Heart left ventricle (tissue), 16 donors: ENCODE data around the gene NT5DC4. TPM values are rescaled to one million over a fixed set of nuclear protein-coding genes. Genes with fewer than 3 reads are reported as not detected.
A peak's percentile ranks its signal among the peaks of the same experiment; 100 is the strongest.

ENCODE experiments used
- ATAC-seq, 4 donors: fragments of 200-7000 bp; cut with Tn5 transposase; one replicate each; pipeline ENCODE4 v1.9.1; 2020 to 2022; ENCODE audit warnings: moderate library complexity in 4 of 4, mild to moderate bottlenecking in 3 of 4, moderate number of reproducible peaks in 1 of 4
- DNase-seq, 5 donors: peaks; one replicate each; pipeline ENCODE4 v3.0.0-alpha.2; 2020
- H3K27ac ChIP-seq, 12 donors: fragments of 200-600 bp; sonication (generic) in 4 of 12; one replicate each; pipeline versions ENCODE4 v1.5.0 to v1.8.0; 2016 to 2022; ENCODE audit warnings: mild to moderate bottlenecking in 2 of 12
- H3K27me3 ChIP-seq, 9 donors: fragments of 200-600 bp; sonication (generic) in 2 of 9; one replicate each; pipeline versions ENCODE4 v1.5.1 to v1.8.0; 2016 to 2022; ENCODE audit warnings: mild to moderate bottlenecking in 3 of 9
- H3K36me3 ChIP-seq, 9 donors: fragments of 200-600 bp; sonication (generic) in 2 of 9; one replicate each; pipeline versions ENCODE4 v1.5.0 to v1.8.0; 2018 to 2022; ENCODE audit warnings: mild to moderate bottlenecking in 2 of 9
- H3K4me1 ChIP-seq, 12 donors: fragments of 200-600 bp; sonication (generic) in 4 of 12; one replicate each; pipeline versions ENCODE4 v1.5.0 to v1.8.0; 2016 to 2022; ENCODE audit warnings: mild to moderate bottlenecking in 3 of 12
- H3K4me3 ChIP-seq, 12 donors: fragments of 200-600 bp; sonication (generic) in 4 of 12; one replicate each; pipeline versions ENCODE4 v1.5.0 to v1.8.0; 2017 to 2022; ENCODE audit warnings: mild to moderate bottlenecking in 9 of 12, moderate library complexity in 4 of 12
- H3K9me3 ChIP-seq, 12 donors: fragments of 200-600 bp; sonication (generic) in 4 of 12; one replicate each; pipeline versions ENCODE4 v1.5.0 to v1.8.0; 2016 to 2022; ENCODE audit warnings: mild to moderate bottlenecking in 1 of 12
- CTCF ChIP-seq, 12 donors: fragments of 200-600 bp; sonication (generic) in 4 of 12; IDR thresholded peaks; one replicate each; pipeline versions ENCODE4 v1.5.0 to v1.8.0; 2018 to 2022; ENCODE audit warnings: antibody characterized with exemption in 12 of 12, mild to moderate bottlenecking in 5 of 12
- POLR2A ChIP-seq, 2 donors: fragments of 450-650 bp; IDR thresholded peaks; one replicate each; pipeline ENCODE4 v1.6.1; 2017; ENCODE audit warnings: antibody characterized with exemption in 2 of 2, mild to moderate bottlenecking in 2 of 2, moderate library complexity in 2 of 2
- whole genome bisulfite sequencing, 4 donors: extraction: QIAGEN DNeasy Blood & Tissue Kit in 2 of 4; methylation state at CpG; one replicate each; pipeline versions ENCODE4 v1.1.5 to v1.1.7; 2013 to 2018; 5-methylcytosine and 5-hydroxymethylcytosine counted together
- intact Hi-C, 10 donors: fragments of 100-400 bp; cut with DNase I; formaldehyde crosslinking; loops; one replicate each; pipeline versions ENCODE4 v1.11.1 to v1.14.2; 2022
- polyA plus RNA-seq, 2 donors: library from polyadenylated mRNA; stranded (reverse); fragments of 200-250 nt; gene quantifications; one replicate each; pipeline ENCODE4 v1.2.3, GENCODE V29; 2013
- total RNA-seq, 9 donors: library from RNA; depleted of rRNA in 2 of 9; stranded (reverse); fragments of >200 nt in 2 of 9; fragmentation: NEBNext Ultra II Directional in 3 of 9; extraction: Animal tissue kit (Norgen Biotek cat#: 25700) in 3 of 9; gene quantifications; one replicate each; pipeline versions ENCODE4 v1.1.0 to v1.2.4, GENCODE V29; 2016 to 2023
- donor health status: ischemic (EF 13 %, LVEDD 7.1; RV severe dilation, severe dysfunction).
- donor health status: healthy with polysubstance abuse.
- donor health status: DM: no; HTN: yes; CAD: no.
- donor health status: DM: no; HTN: no; CAD: no.
- donor health status: ischemic (EF 25% LVEDD 6.9; RV normal size, moderate dysfunction).
- donor health status: ischemic (EF 25% LVEDD 5.7; RV mildly dilated, moderate dysfunction).
- donor health status: healthy.
- donor health status: DM: yes; HTN: yes; CAD: no.
- donor health status: ischemic (EF 35%, LVEDD 5.7; RV mildly dilated, moderate dysfunction).
- donor health status: nonischemic (EF 11% LVEDD 7.7; RV severe dilation, severe dysfunction).
- donor health status: DM: yes; HTN: yes; CAD: no.
- donor health status: PGD.
- donor health status: ischemic (EF 29% LVEDD 5.4; RV normal size, mild dysfunction).
- donor health status: nonischemic (EF 23%, LVEDD 6.1; RV moderate dilation, normal function).

NT5DC4 gene
- total and polyA plus RNA-seq, 11 donors, result 0.16 TPM; not detected in 10

- Histone ChIP-seq H3K4me3 (no peak overlapping the region), H3K9me3 (no peaks in the 10 kb centered on the region), H3K36me3 (no peaks in the 10 kb centered on the region), H3K27ac (no peak overlapping the region), H3K4me1 (peaks cover 0 to 31% (median 0%) of the 10 kb centered on the region in 12 donors), H3K27me3 (peaks cover 0 to 7% (median 0%) of the 10 kb centered on the region in 9 donors)
- DNase-seq (no peak), ATAC-seq (no peak)
- WGBS, 4 donors, result 83 to 91% (median 86%) methylated on average over 9 of the region's 9 CpGs
- TF ChIP-seq POLR2A (IDR thresholded peaks at IDR 0.05) (no peak), CTCF (IDR thresholded peaks at IDR 0.05) (no peak)
- intact Hi-C loops, result no loop called here
Observed at GRCh38 chr2:112710956-112711750, 9.7 kb upstream of the NT5DC4 start.

DNA sequence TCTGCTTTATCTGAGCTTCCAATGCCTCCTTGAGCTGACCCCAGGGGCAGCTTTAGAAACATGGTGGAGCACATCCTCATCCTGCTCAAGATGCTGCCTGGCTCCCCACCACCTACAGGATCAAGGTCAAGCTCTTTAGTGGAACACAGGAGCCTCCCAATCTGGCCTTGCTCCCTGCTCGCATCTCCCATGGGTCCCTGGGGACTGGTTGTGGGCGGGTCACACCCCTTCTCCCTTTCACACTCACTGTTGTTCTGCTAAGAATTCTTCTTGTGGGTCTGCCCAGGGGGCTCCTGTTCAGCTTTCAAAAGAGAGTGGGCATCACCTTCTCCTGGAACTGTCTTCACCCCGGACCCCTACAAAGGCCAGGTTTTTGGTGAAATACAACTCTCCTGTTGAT is 8.4 kb upstream of the NT5DC4 start:
- H3K27ac ChIP-seq, result no peak overlapping the region
- TF ChIP-seq POLR2A (IDR thresholded peaks at IDR 0.05) (no peak), CTCF (IDR thresholded peaks at IDR 0.05) (no peak)
- peaks cover 0 to 20% (median 0%) of the 10 kb centered on the region in 12 donors for H3K4me1 ChIP-seq
- no peak overlapping the region for H3K4me3 ChIP-seq
- no peak for ATAC-seq
- intact Hi-C loops, result no loop called here
- H3K36me3 ChIP-seq, result no peaks in the 10 kb centered on the region
- peaks cover 0 to 6% (median 0%) of the 10 kb centered on the region in 9 donors for H3K27me3 ChIP-seq
- DNase-seq, result no peak
- H3K9me3 ChIP-seq, result no peaks in the 10 kb centered on the region
- 73 to 87% (median 77%) methylated on average over 3 of the region's 3 CpGs for WGBS, 4 donors

GRCh38 chr2:112712903-112713584 is 7.8 kb upstream of the NT5DC4 start:
- intact Hi-C loops, result no loop called here
- H3K27ac ChIP-seq, result no peak overlapping the region
- peaks cover 0 to 14% (median 0%) of the 10 kb centered on the region in 12 donors for H3K4me1 ChIP-seq
- TF ChIP-seq CTCF (IDR thresholded peaks at IDR 0.05) (no peak), POLR2A (IDR thresholded peaks at IDR 0.05) (no peak)
- peaks cover 0 to under 1% (median 0%) of the 10 kb centered on the region in 9 donors for H3K27me3 ChIP-seq
- peak in 2 of 4 donors; percentile 21 to 59 for ATAC-seq
- no peak for DNase-seq
- 38 to 58% (median 45%) methylated on average over 17 of the region's 17 CpGs for WGBS, 4 donors
- no peak overlapping the region for H3K4me3 ChIP-seq
- H3K36me3 ChIP-seq, result no peaks in the 10 kb centered on the region
- H3K9me3 ChIP-seq, result no peaks in the 10 kb centered on the region

GRCh38 chr2:112713585-112713925 is 7.3 kb upstream of the NT5DC4 start:
- ATAC-seq (no peak), DNase-seq (no peak)
- WGBS, 4 donors, result 52 to 69% (median 59%) methylated on average over 6 to 7 of the region's 7 CpGs
- Histone ChIP-seq H3K27me3 (no peaks in the 10 kb centered on the region), H3K4me3 (no peak overlapping the region), H3K9me3 (no peaks in the 10 kb centered on the region), H3K27ac (no peak overlapping the region), H3K36me3 (no peaks in the 10 kb centered on the region), H3K4me1 (peaks cover 0 to 12% (median 0%) of the 10 kb centered on the region in 12 donors)
- TF ChIP-seq CTCF (IDR thresholded peaks at IDR 0.05) (no peak), POLR2A (IDR thresholded peaks at IDR 0.05) (no peak)
- intact Hi-C loops, result no loop called here
